Measurements from ENCODE around the gene CHST3.

GRCh38 chr10:71948496-71949067, 15.6 kb upstream of the CHST3 start:
- TF ChIP-seq MAX (IDR thresholded peaks at IDR 0.05) (no peak), EP300 (IDR thresholded peaks at IDR 0.05; ENCODE audit: borderline replicate concordance) (no peak), USF1 (IDR thresholded peaks at IDR 0.05) (no peak), RAD21 (IDR thresholded peaks at IDR 0.05; ENCODE audit: low read depth) (no peak), REST (IDR thresholded peaks at IDR 0.05; ENCODE audit: low read depth) (no peak), EGR1 (IDR thresholded peaks at IDR 0.05) (no peak), NFIC (IDR thresholded peaks at IDR 0.05) (no peak), YY1 (IDR thresholded peaks at IDR 0.05; ENCODE audit: low read depth) (no peak), ZBTB7A (IDR thresholded peaks at IDR 0.05; ENCODE audit: low read depth) (no peak), TAF1 (IDR thresholded peaks at IDR 0.05; ENCODE audit: low read depth) (no peak), TCF12 (IDR thresholded peaks at IDR 0.05; ENCODE audit: low read depth) (no peak), CREB1 (IDR thresholded peaks at IDR 0.05; ENCODE audit: low read depth) (no peak), CEBPB (IDR thresholded peaks at IDR 0.05) (no peak)
